NCI-H345 treated with DMSO at 0.1 percent for 48 hours (cell line): ENCODE measurements around the gene PPFIBP1.
"Not testable (repeated sequence)": the region's sequence is repeated elsewhere in the genome, so short reads cannot be mapped to it uniquely, and the experiment has no call there.

Source experiments
- DNase-seq: peaks from one replicate; lab custom pipeline; 2025; ENCODE audit not compliant: unreplicated experiment; lab: John Stamatoyannopoulos, UW

The PPFIBP1 gene

DNA sequence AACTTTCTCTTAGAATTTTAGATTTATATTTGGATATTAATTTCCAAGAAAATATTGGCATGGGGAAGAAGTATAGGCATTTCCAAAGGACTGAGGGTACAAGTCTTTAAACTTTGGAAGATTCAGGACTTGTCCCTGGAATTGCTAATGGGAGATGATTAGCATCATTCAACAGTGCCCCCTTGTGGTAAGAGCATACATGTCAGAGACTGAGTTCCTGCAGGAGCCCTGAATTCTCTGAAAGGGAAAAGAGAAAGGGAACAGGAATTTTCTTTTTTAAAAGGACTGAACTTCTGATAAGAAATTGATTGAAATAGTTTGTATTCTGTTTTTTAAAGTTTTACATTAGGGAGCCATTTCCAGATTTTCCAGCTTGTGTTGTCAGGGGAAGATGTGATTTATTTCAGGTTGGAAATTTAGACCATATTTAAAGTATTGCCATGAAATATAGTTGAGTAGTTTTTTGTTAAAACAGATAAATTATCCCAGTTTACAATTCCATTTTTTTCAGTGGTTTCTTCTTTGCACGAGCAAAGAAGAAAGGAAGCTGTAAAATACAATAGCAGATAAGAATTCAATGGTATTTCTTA lies 128.3 kb downstream of the PPFIBP1 start:
- peak; percentile 59 for DNase-seq

DNA sequence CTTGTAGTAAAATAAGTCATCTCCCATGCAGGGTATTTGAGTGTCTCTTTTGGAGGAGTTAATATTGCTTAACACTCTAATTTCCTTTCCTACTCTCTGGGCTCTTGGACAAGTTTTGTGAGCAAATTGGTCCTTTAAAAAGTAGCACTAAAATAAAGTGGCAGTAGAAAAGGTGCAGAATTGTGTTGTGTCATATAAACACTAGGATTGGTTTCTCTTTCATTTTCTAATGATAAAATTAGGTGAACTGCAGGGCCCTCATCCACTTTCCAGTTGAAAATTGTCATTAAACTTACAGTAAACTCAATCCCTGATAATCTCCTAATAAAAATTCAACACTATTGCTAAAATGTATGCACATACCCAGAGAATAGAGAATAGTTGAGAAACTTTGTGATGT lies 129.7 kb downstream of the PPFIBP1 start:
- DNase-seq, result no peak

DNA sequence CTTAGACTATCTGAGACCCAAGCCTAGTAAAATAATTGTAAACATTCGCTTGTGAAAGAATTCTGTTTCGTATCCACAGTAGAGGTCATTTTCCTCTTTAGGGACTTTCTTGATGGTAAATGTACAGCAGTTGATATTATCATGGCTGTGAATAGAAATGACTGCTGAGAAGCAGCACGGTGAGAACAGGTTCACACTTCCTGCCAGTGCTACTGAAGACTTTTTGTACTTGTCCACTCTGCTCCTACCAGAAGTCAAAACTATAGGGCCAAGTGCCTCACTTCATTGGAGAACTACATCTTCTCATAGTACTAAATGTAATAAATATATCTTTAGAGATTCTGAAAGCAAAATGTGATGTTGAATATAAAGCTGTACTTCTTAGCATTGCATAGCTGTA lies 131.5 kb downstream of the PPFIBP1 start:
- not testable (repeated sequence) for DNase-seq

GRCh38 chr12:27657296-27657695 lies 133.3 kb downstream of the PPFIBP1 start:
- DNase-seq, result no peak

GRCh38 chr12:27665704-27666103 lies 141.7 kb downstream of the PPFIBP1 start:
- DNase-seq, result no peak

DNA sequence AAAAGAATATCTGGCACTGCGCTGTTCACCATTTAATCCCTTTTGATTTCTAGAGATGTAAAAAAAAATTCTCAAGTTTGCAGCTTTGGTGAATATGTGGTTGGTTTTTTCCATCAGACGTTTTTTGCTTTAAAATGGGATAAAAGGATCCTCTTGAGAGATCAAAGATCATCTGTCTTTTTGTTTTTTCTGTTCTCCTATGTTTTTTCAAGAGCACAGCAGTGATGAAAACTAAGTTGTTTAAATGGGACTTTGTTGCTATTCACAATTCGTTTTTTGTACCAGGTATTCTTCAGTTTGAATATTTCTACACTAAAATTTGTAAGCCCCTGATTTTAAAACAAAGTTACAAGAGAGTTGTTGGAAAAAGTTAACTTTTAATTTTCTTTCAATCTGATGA lies 142.5 kb downstream of the PPFIBP1 start:
- DNase-seq, result no peak

- DNase-seq, result no peak
Measured at GRCh38 chr12:27667540-27667939, 143.5 kb downstream of the PPFIBP1 start.

- no peak for DNase-seq
Measured at GRCh38 chr12:27672051-27672450, 148.0 kb downstream of the PPFIBP1 start.

DNA sequence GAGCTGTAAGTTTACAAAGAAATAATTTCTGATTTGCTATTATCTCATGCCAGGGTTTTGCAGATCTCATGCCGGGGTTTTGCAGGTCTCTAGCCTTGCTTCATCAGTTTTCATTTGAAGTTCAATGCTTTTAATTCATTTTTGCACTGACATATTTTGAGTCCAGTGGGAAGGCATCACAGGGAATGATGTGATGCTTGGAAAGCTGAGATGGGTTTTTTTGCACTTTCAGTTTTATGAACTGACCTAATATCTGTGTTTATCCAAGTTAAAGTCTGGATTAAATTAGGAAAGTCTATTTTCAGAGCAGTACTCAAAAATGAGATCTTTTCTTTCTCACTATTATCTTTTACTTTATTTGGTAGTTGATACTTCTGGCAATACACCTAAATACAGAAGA lies 148.6 kb downstream of the PPFIBP1 start:
- no peak for DNase-seq

GRCh38 chr12:27673101-27673718 lies 149.2 kb downstream of the PPFIBP1 start:
- no peak for DNase-seq

- no peak for DNase-seq
Measured at GRCh38 chr12:27674989-27675388, 151.0 kb downstream of the PPFIBP1 start.

DNA sequence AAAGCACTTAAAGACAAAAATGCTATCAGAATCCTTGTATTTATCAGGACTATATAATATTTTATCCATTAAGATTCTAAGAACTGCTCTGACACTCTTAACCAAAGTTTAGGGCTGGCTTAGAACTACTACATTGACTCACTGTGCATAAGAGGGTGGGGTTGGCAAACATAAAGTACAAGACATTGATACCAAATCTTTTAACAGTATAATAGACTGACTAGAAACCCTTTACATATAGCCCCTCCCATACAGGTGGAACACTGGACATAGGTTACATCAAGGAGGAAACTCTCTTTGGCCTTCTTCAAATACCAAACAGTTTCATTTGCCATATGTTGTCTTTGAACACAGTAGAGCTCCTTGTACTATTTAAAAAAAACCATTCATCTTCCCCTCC lies 156.6 kb downstream of the PPFIBP1 start:
- no peak for DNase-seq

- DNase-seq, result no peak
Measured at GRCh38 chr12:27682534-27682933, 158.5 kb downstream of the PPFIBP1 start.

GRCh38 chr12:27685274-27685673 lies 161.3 kb downstream of the PPFIBP1 start:
- DNase-seq, result no peak

DNA sequence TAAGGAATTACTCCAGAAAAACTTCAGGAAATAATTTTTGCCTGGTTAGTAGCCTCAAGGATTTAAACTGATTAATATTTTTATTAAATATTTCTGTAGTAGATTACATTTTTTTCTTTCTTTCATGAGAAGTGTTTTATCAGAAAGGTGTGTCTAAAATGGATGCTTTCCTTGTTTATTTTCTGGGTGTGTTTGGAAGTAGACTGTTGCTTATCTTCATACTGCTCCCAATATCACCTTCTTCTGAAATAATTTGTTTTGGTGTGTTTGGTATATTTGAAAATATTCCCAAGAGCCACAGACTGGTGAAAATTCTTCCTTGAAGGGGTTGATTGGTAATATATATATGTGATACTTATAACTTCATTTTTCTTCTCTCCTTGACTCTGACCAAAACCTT lies 162.1 kb downstream of the PPFIBP1 start:
- no peak for DNase-seq

- DNase-seq, result no peak
Measured at GRCh38 chr12:27688671-27689070, 164.7 kb downstream of the PPFIBP1 start.

GRCh38 chr12:27689558-27690180 lies 165.7 kb downstream of the PPFIBP1 start:
- no peak for DNase-seq

- DNase-seq, result no peak
Measured at GRCh38 chr12:27693403-27693802, 169.4 kb downstream of the PPFIBP1 start.

DNA sequence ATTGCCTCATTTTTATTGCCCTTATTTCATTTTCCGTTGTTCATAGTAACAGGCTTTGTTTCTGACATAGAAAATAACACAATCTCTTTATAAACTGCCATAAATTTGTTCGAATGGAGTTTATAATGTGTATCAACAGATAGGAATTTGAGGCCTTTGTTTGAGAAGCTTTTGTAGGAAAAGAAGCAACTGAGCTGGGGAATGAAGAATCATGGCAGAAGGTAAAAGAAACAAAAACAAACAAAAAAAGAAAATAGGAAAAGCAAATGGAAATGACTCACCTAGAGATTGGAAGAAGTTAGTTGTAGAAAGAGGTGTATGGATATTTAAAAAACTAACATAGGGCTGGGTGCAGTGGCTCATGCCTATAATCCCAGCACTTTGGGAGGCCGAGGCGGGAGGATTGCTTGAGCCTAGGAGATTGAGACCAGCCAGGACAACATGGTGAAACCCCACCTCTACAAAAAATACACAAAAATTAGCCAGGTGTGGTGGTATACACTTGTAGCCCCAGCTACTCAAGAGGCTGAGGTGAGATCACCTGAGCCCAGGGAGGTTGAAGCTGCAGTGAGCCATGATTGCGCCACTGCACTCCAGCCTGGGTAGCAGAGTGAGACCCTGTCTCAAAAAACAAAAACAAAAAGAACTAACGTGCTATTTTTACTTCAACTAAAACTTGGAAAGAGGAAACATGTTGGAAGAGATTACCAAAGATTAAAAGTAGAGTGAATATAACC lies 171.7 kb downstream of the PPFIBP1 start:
- DNase-seq, result no peak

DNA sequence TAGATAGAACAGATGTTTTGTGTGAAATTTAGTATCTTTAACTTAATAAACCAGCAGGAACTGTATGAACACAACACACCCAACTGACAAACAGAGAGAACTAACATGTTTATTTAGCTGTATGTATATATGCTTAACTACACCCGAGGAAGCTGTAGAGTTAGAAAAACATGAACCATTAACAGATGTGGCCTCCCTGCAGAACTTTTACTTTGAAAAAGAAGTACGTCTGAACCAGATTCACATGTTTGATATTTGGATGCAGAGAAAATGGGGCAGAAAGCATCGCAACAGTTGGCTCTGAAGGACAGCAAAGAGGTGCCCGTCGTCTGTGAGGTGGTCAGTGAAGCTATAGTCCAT lies 172.3 kb downstream of the PPFIBP1 start, which contains the start of gene REP15:
Gene REP15, plus strand, starts transcription at position 155 of the 360 bp plus-strand sequence. Its CDS starts 116 bp downstream, at position 271.
- DNase-seq, result no peak

DNA sequence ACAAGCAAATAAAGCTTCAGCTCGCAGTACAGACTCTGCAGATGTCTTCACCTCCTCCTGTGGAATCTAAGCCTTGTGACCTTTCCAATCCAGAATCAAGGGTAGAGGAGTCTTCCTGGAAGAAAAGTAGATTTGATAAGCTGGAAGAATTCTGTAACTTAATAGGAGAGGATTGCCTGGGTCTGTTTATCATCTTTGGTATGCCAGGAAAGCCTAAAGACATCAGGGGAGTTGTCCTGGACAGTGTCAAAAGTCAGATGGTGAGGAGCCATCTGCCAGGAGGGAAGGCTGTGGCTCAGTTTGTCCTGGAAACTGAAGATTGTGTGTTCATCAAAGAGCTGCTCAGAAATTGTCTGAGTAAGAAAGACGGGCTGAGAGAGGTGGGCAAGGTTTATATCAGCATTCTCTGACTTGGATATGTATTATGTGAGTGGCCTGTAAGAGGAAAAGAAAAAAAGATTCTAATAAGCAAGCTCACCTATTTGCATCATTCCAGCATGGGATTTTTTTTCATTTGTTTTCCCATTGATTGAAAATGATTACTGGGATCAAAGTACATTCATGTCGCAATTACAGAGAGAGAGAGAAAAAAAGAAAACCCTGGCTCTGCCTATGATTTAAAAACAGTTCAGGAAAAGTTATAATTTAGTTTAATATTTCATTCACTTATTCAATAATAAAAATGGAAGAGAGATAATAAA lies 173.0 kb downstream of the PPFIBP1 start:
- no peak for DNase-seq
